ENCODE measurements around the gene RNASE9.
"Not testable (repeated sequence)": the region's sequence is repeated elsewhere in the genome, so short reads cannot be mapped to it uniquely, and the experiment has no call there.

Gene RNASE9

DNA sequence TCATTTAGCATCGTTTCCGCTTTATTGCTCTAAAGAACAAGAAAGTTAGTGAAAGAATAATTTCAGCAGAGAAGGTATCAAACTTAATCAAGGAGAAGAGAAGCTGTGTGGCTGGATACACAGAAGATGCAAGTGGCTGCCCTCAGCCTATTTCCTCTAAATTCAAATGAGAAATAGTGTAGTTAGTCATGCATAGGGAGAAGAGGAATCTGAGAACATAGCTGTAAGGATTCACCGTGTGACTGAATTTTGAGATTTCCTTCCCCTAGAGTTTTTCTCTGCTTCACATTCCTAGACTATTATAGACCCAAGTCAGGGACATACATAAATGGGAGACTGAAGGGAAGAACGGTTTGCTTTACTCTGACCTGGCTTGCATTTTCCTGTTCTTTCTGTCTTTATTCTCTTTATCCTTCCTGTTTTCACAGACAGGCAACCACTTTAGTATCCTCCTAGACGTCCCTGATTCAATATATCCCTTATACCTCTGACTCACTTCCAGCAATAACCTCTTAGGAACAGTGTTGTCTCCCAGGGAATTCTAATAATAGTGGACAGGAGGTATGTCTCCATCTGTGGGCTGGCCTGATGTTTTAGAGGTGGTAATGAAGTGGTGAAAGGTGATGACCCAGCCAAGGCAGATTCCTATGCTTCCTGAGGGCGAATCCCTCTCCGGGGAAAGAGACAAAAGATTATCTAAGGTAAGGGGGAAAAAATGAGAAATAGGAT lies 48.5 kb downstream of the RNASE9 start:
- Mint-ChIP-seq H3K27me3 (no peaks in the 10 kb centered on the region), H3K27ac (no peak overlapping the region), H3K36me3 (ENCODE audit: low read depth) (no peaks in the 10 kb centered on the region), H3K4me3 (no peak overlapping the region), H3K4me1 (ENCODE audit: low read depth) (no peaks in the 10 kb centered on the region), H3K9me3 (no peaks in the 10 kb centered on the region)
- DNase-seq = no peak

DNA sequence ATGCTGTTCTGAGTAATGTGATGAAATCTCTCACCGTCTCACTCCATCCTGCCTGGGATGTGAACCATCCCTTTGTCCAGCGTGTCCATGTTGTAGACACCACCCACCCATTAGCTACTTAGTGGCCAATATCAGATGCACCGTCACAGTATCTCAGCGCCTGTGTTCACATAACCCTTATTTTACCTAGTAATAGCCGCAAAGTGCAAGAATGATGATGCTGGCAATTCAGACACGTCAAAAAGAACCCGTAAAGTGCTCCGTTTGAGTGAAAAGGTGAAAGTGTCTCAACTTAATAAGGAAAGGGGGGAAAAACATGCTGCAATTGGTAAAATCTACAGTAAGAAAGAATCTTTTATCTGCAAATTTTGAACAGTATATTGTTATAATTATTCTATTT lies 52.5 kb downstream of the RNASE9 start:
- Mint-ChIP-seq H3K36me3 (ENCODE audit: low read depth) (no peaks in the 10 kb centered on the region), H3K4me1 (ENCODE audit: low read depth) (peaks cover 3% of the 10 kb centered on the region), H3K27ac (no peak overlapping the region), H3K27me3 (no peaks in the 10 kb centered on the region), H3K9me3 (no peaks in the 10 kb centered on the region), H3K4me3 (no peak overlapping the region)
- DNase-seq = no peak

DNA sequence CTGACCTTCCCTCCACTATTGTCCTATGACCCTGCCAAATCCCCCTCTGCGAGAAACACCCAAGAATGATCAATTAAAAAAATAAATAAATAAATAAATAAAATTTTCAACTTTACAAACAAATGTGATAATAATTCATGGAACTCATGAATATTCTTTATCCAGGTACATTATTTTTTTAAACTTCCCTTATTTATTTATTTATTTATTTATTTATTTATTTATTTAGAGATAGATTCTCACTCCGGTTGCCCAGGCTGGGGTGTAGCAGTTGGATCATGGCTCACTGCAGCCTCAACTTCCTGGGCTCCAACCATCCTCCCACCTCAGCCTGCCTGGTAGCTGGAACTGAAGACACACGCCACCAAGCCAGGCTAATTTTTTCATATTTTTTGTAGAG lies 53.3 kb downstream of the RNASE9 start:
- not testable (repeated sequence) for H3K27me3 Mint-ChIP-seq; DNase-seq; H3K27ac Mint-ChIP-seq; H3K9me3 Mint-ChIP-seq; H3K4me1 Mint-ChIP-seq (ENCODE audit: low read depth); H3K36me3 Mint-ChIP-seq (ENCODE audit: low read depth); H3K4me3 Mint-ChIP-seq

DNA sequence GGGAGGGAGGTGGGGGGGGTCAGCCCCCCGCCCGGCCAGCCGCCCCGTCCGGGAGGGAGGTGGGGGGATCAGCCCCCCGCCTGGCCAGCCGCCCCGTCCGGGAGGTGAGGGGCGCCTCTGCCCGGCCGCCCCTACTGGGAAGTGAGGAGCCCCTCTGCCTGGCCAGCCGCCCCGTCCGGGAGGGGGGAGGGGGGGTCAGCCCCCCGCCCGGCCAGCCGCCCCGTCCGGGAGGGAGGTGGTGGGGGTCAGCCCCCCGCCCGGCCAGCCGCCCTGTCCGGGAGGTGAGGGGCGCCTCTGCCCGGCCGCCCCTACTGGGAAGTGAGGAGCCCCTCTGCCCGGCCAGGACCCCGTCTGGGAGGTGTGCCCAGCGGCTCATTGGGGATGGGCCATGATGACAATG lies 54.1 kb downstream of the RNASE9 start:
- H3K27me3 Mint-ChIP-seq = not testable (repeated sequence)

DNA sequence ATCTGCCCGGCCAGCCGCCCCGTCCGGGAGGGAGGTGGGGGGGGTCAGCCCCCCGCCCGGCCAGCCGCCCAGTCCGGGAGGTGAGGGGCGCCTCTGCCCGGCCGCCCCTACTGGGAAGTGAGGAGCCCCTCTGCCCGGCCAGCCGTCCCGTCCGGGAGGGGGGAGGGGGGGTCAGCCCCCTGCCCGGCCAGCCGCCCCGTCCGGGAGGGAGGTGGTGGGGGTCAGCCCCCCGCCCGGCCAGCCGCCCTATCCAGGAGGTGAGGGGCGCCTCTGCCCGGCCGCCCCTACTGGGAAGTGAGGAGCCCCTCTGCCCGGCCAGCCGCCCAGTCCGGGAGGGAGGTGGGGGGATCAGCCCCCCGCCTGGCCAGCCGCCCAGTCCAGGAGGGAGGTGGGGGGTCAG lies 54.6 kb downstream of the RNASE9 start:
- H3K36me3 Mint-ChIP-seq (ENCODE audit: low read depth); H3K9me3 Mint-ChIP-seq; H3K27ac Mint-ChIP-seq; H3K4me3 Mint-ChIP-seq; H3K4me1 Mint-ChIP-seq (ENCODE audit: low read depth); DNase-seq; H3K27me3 Mint-ChIP-seq: not testable (repeated sequence)

More for the DNA sequence above, 54.1 kb downstream of the RNASE9 start:
- H3K4me1 Mint-ChIP-seq (ENCODE audit: low read depth); H3K36me3 Mint-ChIP-seq (ENCODE audit: low read depth); DNase-seq; H3K27ac Mint-ChIP-seq; H3K9me3 Mint-ChIP-seq; H3K4me3 Mint-ChIP-seq: not testable (repeated sequence)

Measured in activated T-cell treated with anti-CD3 and anti-CD28 coated beads, Interleukin-2, amount 50 U/mL, for 24 hours (primary cell).